ENCODE results near the gene DYNC2H1.
"Not testable (repeated sequence)": the region's sequence is repeated elsewhere in the genome, so short reads cannot be mapped to it uniquely, and the experiment has no call there.

DYNC2H1 gene

GRCh38 chr11:103141986-103142385, 32.8 kb downstream of the DYNC2H1 start:
- not testable (repeated sequence) for H3K27ac ChIP-seq (ENCODE audit: low read length); H3K36me3 ChIP-seq (ENCODE audit: control insufficient read depth in 2 of 2, insufficient read depth in 2 of 2, low read length in 2 of 2); H3K4me3 ChIP-seq (ENCODE audit: low read length in 2 of 2); H3K9me3 ChIP-seq (ENCODE audit: control insufficient read depth in 2 of 2, low read length in 2 of 2); H3K27me3 ChIP-seq (ENCODE audit: control insufficient read depth in 1 of 2, insufficient read depth in 2 of 2, low read length in 2 of 2); H3K9ac ChIP-seq (ENCODE audit: low read length in 2 of 2); H3K4me1 ChIP-seq (ENCODE audit: control insufficient read depth, insufficient read depth, low read length)

DNA sequence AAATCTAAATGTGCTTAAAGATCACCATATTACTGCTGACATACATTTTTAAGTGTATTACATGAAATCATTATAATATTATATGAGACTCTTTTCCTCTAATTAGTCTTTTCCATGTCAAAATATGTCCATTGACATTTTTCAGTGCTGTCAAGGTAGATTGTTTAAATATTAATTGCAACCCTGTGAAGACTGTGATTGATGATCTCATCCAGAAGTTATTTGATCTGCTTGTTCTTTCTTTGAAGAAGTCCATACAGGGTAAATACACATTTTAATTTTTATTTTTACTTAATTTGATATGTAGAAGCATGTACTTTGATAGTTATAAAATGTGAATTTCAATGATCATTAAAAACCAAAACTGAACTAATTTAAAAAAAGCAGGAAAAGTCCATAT, 38.4 kb downstream of the DYNC2H1 start:
- no peaks in the 10 kb centered on the region for H3K27me3 ChIP-seq (ENCODE audit: control insufficient read depth in 1 of 2, insufficient read depth in 2 of 2, low read length in 2 of 2)
- H3K4me3 ChIP-seq (ENCODE audit: low read length in 2 of 2), result no peak overlapping the region
- H3K9ac ChIP-seq (ENCODE audit: low read length in 2 of 2), result no peak overlapping the region
- H3K36me3 ChIP-seq (ENCODE audit: control insufficient read depth in 2 of 2, insufficient read depth in 2 of 2, low read length in 2 of 2), result peaks cover 0 to 15% of the 10 kb centered on the region in 2 donors
- H3K9me3 ChIP-seq (ENCODE audit: control insufficient read depth in 2 of 2, low read length in 2 of 2), result no peaks in the 10 kb centered on the region
- H3K4me1 ChIP-seq (ENCODE audit: control insufficient read depth, insufficient read depth, low read length), result no peaks in the 10 kb centered on the region
- no peak overlapping the region for H3K27ac ChIP-seq (ENCODE audit: low read length)

GRCh38 chr11:103157542-103157941, 48.3 kb downstream of the DYNC2H1 start:
- no peak overlapping the region for H3K9ac ChIP-seq (ENCODE audit: low read length in 2 of 2)
- peaks cover 0 to 15% of the 10 kb centered on the region in 2 donors for H3K36me3 ChIP-seq (ENCODE audit: control insufficient read depth in 2 of 2, insufficient read depth in 2 of 2, low read length in 2 of 2)
- H3K4me1 ChIP-seq (ENCODE audit: control insufficient read depth, insufficient read depth, low read length), result no peaks in the 10 kb centered on the region
- no peak overlapping the region for H3K4me3 ChIP-seq (ENCODE audit: low read length in 2 of 2)
- no peak overlapping the region for H3K27ac ChIP-seq (ENCODE audit: low read length)
- H3K9me3 ChIP-seq (ENCODE audit: control insufficient read depth in 2 of 2, low read length in 2 of 2), result no peaks in the 10 kb centered on the region
- H3K27me3 ChIP-seq (ENCODE audit: control insufficient read depth in 1 of 2, insufficient read depth in 2 of 2, low read length in 2 of 2), result no peaks in the 10 kb centered on the region

- H3K27me3 ChIP-seq (ENCODE audit: control insufficient read depth in 1 of 2, insufficient read depth in 2 of 2, low read length in 2 of 2), result no peaks in the 10 kb centered on the region
- H3K4me3 ChIP-seq (ENCODE audit: low read length in 2 of 2), result no peak overlapping the region
- H3K4me1 ChIP-seq (ENCODE audit: control insufficient read depth, insufficient read depth, low read length), result no peaks in the 10 kb centered on the region
- H3K9ac ChIP-seq (ENCODE audit: low read length in 2 of 2), result no peak overlapping the region
- H3K9me3 ChIP-seq (ENCODE audit: control insufficient read depth in 2 of 2, low read length in 2 of 2), result no peaks in the 10 kb centered on the region
- no peak overlapping the region for H3K27ac ChIP-seq (ENCODE audit: low read length)
- peaks cover 12 to 15% of the 10 kb centered on the region in 2 donors for H3K36me3 ChIP-seq (ENCODE audit: control insufficient read depth in 2 of 2, insufficient read depth in 2 of 2, low read length in 2 of 2)
Measured at GRCh38 chr11:103164093-103164796, 55.0 kb downstream of the DYNC2H1 start.

DNA sequence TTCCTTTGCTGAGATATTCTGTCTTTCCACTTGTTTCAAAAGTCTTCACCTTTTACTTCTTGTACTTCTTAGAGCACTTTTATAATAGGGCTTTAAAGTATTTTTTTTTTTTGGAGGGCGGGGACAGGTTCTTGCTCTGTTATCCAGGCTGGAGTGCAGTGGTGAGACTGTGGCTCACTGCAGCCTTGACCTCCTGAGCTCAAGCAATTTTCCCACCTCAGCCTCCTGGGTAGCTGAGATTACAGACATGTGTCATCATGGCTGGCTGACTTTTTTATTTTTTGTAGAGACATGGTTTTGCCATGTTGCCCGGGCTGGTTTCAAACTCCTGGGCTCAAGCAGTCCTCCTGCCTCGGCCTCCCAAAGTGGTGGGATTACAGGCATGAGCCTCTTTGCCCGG, 57.9 kb downstream of the DYNC2H1 start:
- H3K9ac ChIP-seq (ENCODE audit: low read length in 2 of 2), result no peak overlapping the region
- H3K9me3 ChIP-seq (ENCODE audit: control insufficient read depth in 2 of 2, low read length in 2 of 2), result no peaks in the 10 kb centered on the region
- no peaks in the 10 kb centered on the region for H3K4me1 ChIP-seq (ENCODE audit: control insufficient read depth, insufficient read depth, low read length)
- H3K27ac ChIP-seq (ENCODE audit: low read length), result no peak overlapping the region
- H3K36me3 ChIP-seq (ENCODE audit: control insufficient read depth in 2 of 2, insufficient read depth in 2 of 2, low read length in 2 of 2), result peaks cover 8 to 16% of the 10 kb centered on the region in 2 donors
- no peaks in the 10 kb centered on the region for H3K27me3 ChIP-seq (ENCODE audit: control insufficient read depth in 1 of 2, insufficient read depth in 2 of 2, low read length in 2 of 2)
- no peak overlapping the region for H3K4me3 ChIP-seq (ENCODE audit: low read length in 2 of 2)

GRCh38 chr11:103170865-103171264, 61.6 kb downstream of the DYNC2H1 start:
- Histone ChIP-seq H3K36me3 (ENCODE audit: control insufficient read depth in 2 of 2, insufficient read depth in 2 of 2, low read length in 2 of 2) (peaks cover 0 to 8% of the 10 kb centered on the region in 2 donors), H3K9ac (ENCODE audit: low read length in 2 of 2) (no peak overlapping the region)

DNA sequence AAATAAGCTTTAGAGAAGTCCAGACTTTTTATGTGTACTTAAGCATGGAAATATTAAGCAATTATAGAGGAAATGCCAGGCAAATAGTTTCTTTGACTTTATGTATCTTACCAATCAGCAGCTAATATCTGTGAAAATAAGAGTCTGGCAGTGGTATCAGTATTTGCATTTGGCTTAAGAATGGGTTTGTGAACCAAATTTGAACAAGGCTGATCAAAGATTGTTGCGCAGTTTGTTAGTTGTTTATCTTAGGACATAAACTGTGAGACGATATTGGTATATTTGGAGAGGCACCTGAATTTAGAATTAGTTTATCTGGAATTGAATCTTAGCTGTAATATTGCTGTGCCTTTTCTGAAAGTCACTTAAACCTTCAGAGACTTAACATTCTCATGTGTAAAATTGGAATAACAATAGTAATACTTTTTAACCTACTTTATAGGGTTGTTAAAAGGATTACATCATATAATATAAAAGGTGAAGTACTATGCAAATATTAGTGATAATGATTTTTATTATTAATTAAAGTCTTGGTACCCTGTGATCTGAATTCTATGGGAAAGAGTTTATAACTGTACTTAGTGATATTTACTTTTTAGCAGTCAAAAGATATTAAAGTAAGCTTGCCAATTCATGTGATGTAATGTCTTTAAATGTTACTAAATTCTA, 66.4 kb downstream of the DYNC2H1 start:
- no peaks in the 10 kb centered on the region for H3K4me1 ChIP-seq (ENCODE audit: control insufficient read depth, insufficient read depth, low read length)
- H3K9me3 ChIP-seq (ENCODE audit: control insufficient read depth in 2 of 2, low read length in 2 of 2), result no peaks in the 10 kb centered on the region
- no peaks in the 10 kb centered on the region for H3K27me3 ChIP-seq (ENCODE audit: control insufficient read depth in 1 of 2, insufficient read depth in 2 of 2, low read length in 2 of 2)
- H3K4me3 ChIP-seq (ENCODE audit: low read length in 2 of 2), result no peak overlapping the region
- peaks cover 0 to 4% of the 10 kb centered on the region in 2 donors for H3K36me3 ChIP-seq (ENCODE audit: control insufficient read depth in 2 of 2, insufficient read depth in 2 of 2, low read length in 2 of 2)
- H3K27ac ChIP-seq (ENCODE audit: low read length), result no peak overlapping the region
- H3K9ac ChIP-seq (ENCODE audit: low read length in 2 of 2), result no peak overlapping the region

More at GRCh38 chr11:103170865-103171264, 61.6 kb downstream of the DYNC2H1 start:
- Histone ChIP-seq H3K27ac (ENCODE audit: low read length) (no peak overlapping the region), H3K4me1 (ENCODE audit: control insufficient read depth, insufficient read depth, low read length) (no peaks in the 10 kb centered on the region), H3K27me3 (ENCODE audit: control insufficient read depth in 1 of 2, insufficient read depth in 2 of 2, low read length in 2 of 2) (no peaks in the 10 kb centered on the region), H3K4me3 (ENCODE audit: low read length in 2 of 2) (no peak overlapping the region), H3K9me3 (ENCODE audit: control insufficient read depth in 2 of 2, low read length in 2 of 2) (no peaks in the 10 kb centered on the region)

DNA sequence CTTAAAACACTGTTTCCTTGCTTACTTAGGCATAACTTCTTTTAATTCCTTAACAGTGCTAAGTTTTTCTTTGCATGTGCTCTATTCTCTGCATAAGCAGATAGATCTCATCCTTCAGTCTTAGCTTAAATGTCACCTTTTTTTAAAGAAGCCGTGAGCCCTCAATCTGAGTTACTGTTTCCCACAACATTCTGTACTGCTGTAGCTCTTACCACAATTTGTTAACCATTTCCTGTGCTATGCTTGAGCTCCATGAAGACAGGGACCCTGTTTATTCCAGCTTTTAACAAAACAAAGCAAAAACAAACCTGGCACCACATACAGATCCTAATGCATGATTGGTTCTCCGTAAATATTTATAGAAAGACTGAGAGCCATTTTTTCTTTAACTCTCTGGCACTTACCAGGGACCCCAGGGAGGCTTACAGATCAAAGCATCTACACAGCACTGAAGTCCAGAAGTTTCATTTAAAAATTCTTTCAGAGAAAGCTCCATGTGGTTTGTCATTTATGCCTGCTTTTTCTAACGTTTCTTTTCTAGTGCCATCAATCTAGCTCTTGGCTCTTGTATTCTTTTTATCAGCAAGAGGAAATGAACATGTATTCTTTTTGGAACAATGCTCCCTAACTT, 74.9 kb downstream of the DYNC2H1 start:
- no peaks in the 10 kb centered on the region for H3K36me3 ChIP-seq (ENCODE audit: control insufficient read depth in 2 of 2, insufficient read depth in 2 of 2, low read length in 2 of 2)
- H3K27ac ChIP-seq (ENCODE audit: low read length), result no peak overlapping the region
- no peak overlapping the region for H3K4me3 ChIP-seq (ENCODE audit: low read length in 2 of 2)

GRCh38 chr11:103202048-103202651, 92.9 kb downstream of the DYNC2H1 start:
- Histone ChIP-seq H3K27me3 (ENCODE audit: control insufficient read depth in 1 of 2, insufficient read depth in 2 of 2, low read length in 2 of 2) (no peaks in the 10 kb centered on the region), H3K4me3 (ENCODE audit: low read length in 2 of 2) (no peak overlapping the region), H3K9me3 (ENCODE audit: control insufficient read depth in 2 of 2, low read length in 2 of 2) (no peaks in the 10 kb centered on the region), H3K27ac (ENCODE audit: low read length) (no peak overlapping the region), H3K36me3 (ENCODE audit: control insufficient read depth in 2 of 2, insufficient read depth in 2 of 2, low read length in 2 of 2) (peaks cover 0 to 5% of the 10 kb centered on the region in 2 donors), H3K9ac (ENCODE audit: low read length in 2 of 2) (no peak overlapping the region), H3K4me1 (ENCODE audit: control insufficient read depth, insufficient read depth, low read length) (no peaks in the 10 kb centered on the region)

More for the DNA sequence above, 74.9 kb downstream of the DYNC2H1 start:
- Histone ChIP-seq H3K9me3 (ENCODE audit: control insufficient read depth in 2 of 2, low read length in 2 of 2) (no peaks in the 10 kb centered on the region), H3K9ac (ENCODE audit: low read length in 2 of 2) (no peak overlapping the region), H3K4me1 (ENCODE audit: control insufficient read depth, insufficient read depth, low read length) (no peaks in the 10 kb centered on the region), H3K27me3 (ENCODE audit: control insufficient read depth in 1 of 2, insufficient read depth in 2 of 2, low read length in 2 of 2) (no peaks in the 10 kb centered on the region)

DNA sequence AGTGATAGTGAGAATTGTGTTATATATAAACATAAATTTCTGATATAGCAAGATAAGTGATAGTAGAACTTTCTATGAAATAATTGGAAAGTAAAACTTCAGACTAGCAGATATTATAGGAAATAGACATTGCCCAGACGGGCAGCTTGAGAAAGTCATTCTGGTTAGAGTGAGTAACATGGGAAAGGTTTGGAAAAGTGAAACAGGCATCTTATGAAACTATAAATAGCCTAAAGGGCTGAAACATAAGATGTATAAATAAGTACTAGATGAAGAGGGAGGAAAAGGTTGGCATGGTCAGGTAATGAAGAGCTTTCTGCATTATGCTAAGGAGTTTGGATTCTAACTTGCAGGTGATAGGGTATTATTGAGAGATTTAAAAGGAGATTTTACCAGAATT, 101.3 kb downstream of the DYNC2H1 start:
- Histone ChIP-seq H3K4me3 (ENCODE audit: low read length in 2 of 2) (no peak overlapping the region), H3K9ac (ENCODE audit: low read length in 2 of 2) (no peak overlapping the region), H3K27me3 (ENCODE audit: control insufficient read depth in 1 of 2, insufficient read depth in 2 of 2, low read length in 2 of 2) (no peaks in the 10 kb centered on the region), H3K27ac (ENCODE audit: low read length) (no peak overlapping the region), H3K4me1 (ENCODE audit: control insufficient read depth, insufficient read depth, low read length) (no peaks in the 10 kb centered on the region), H3K9me3 (ENCODE audit: control insufficient read depth in 2 of 2, low read length in 2 of 2) (no peaks in the 10 kb centered on the region), H3K36me3 (ENCODE audit: control insufficient read depth in 2 of 2, insufficient read depth in 2 of 2, low read length in 2 of 2) (peaks cover 0 to 4% of the 10 kb centered on the region in 2 donors)

Measured in stomach smooth muscle (tissue), 2 donors.